ENCODE measurements around the gene ADORA2A.

Gene ADORA2A

DNA sequence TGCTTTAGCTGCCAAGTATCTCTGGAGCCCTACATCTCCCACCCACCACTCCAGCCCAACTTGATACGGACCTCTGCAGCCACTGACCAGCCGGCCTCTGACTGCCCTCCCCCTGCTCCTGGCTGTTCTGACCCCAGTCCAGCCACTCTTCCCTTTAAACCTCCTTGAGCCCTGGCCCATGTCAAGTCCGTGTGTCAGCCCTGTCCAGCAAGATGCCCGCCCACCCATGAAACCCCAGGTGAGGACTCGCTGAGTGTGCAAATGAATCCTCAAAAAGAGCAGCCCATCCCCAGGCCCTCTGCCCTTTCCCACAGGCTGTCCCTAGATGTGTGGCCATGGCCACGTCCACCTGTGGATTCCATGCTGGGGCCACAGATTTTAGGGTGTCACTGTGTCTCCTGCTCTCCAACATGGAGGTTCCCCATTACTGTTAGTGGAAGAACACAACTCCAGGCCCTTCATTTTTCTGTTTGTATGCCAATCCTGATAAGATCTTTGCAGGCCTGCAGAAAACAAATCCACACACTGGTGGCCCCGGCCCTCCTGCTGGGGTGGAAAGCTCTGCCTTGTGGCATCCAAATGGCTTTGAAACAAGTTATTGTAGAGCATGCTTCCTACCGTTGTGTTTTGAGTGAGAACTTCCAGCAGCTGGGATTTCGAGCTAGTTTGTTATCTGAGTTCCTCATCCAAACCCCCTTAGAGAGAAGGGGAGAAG, 22.7 kb upstream of the ADORA2A start:
- DNase-seq = no peak

DNA sequence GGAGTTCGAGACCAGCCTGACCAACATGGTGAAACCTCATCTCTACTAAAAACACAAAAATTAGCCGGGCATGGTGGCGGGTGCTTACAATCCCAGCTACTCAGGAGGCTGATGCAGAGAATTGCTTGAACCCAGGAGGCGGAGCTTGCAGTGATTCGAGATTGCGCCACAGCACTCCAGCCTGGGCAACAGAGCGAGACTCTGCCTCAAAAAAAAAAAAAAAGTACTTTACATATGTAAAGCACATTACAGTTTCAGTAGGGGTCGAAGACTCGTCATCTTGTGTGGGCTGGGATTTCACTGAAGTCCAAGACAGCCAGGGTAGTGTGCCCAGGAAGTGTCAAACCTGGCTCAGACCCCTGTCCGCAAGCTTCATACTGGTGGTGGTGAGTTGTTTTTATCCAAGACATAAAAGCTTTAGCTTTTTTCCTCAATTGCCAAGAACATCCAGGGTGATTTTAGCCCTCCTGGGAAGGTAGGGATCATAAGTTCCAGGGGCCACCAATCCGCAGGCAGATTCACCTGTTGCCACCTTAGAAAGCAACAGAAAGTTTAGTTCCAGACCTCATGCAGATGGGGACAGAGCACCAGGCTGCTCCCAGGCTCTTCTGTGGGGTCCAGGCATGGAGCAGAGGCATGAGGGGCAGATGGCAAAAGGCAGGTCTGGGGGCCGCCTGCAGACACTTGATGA, 21.6 kb upstream of the ADORA2A start:
- no peak for DNase-seq

DNA sequence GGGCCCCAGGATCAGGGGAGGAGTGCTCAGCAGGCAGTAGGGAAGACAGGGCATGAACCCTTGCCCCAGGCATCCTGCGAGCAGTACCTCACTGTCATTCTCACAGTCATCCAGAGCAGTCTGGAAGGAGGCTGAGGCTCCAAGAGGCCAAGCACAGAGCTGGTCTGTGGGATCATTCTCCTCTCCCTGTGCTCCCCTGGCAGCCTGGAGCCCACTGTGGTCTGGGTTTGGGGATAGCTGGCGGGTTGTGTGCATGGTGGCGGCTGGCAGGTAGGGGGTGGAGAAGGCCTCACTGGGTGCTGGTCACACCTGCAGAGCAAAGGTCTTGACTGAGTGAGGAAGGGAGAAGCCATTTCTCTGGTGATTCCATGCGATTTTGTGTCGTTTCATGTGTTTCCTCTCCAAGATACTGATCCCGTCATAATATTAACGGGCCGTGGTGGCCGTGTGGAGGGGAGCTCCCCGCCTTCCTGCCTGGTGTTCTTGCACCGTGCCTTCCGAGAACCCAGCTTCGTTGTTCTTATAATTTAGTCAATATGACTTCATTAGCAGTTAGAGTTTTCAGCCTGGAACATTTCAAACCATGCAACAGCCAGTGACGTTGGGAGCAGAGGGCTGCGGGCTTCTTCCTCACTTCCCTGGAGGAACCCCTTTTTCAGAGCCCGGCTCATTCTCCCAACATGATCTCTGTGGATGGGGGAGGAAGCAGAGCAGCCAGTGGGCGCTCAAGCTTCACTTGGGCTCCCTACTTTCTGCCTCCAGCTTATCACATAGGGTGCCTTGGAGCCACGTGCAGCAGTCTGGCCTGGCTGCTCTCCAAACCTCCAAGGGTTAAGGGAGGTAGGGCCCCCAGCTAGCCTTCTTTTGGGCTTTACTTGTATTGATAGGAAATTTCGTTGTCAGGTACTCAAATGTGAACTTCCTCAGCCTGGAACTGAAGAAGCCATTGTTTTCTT, 20.8 kb upstream of the ADORA2A start:
- no peak for DNase-seq

DNA sequence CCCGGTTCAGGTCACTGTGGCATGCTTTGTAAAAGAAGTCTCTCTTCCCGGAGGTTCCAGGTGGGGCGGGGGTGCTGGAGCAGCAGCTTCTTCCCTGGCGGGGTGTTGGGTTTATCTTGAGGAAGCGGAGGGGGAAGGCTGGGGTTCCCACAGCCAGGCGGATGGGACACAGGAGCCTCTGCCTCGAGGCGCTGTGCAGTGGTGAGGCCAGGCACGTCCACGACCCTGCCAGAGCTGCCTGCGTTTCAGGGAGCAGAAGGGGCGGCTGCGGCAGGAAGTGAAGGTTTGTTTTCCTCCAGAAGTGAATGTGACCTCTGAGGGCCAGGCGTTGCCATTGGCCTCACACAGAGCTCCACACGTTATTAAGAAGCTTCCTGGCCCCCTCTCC, 20.1 kb upstream of the ADORA2A start:
- no peak for DNase-seq

DNA sequence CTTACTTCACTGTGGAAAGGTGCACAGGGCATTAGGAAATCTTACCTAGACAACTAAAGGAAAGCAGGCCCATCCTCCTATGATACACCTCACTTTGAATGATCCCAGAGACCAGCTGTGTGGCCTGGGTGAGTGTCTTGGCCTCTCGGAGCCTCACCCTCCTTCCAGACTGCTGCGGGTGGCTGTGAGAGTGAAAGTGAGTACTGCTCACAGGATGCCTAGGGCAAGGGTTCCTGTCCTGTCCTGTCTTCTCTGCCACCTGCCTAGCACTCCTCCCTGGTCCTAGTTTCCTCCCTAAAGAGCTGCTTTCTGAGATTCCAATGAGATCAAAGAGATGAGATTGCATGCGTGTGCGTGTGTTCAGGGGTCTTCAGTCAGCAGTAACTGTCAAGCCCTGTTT, 19.5 kb upstream of the ADORA2A start:
- DNase-seq = no peak

DNA sequence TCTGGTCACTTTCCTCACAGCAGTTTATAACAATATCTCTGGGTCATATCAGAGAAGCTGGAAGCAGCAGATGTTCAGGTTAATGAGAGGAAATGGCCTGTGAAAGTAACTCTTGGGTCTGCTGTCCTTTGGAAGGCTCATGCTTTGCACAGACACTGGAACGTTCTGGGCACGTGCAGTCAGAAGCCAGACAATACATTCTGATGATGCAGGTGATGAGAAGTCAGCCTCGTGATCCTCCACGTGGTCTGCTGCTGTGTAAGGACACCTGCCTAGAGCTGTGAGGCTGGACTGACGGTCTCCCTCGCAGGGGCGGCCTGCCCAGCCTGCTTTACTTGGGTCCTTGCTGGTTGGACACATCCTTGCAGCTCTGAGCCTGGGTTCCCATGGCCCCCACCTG, 18.8 kb upstream of the ADORA2A start:
- DNase-seq = no peak

DNA sequence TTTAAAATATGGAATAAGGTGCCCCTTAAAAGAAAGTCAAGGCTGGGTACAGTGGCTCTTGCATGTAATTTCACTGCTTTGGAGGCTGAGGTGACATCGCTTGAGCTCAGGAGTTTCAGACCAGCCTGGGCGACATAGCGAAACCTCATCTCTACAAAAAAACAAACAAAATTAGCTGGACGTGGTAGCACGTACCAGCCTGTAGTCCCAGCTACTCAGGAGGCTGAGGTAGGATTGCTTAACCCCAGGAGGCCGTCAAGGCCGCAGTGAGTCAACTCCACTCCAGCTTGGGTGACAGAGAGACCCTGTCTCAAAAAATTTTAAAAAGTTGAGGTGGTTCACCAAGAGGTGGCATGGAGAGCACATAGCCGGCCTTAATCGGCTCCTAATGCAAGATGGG, 17.7 kb upstream of the ADORA2A start:
- DNase-seq = no peak

DNA sequence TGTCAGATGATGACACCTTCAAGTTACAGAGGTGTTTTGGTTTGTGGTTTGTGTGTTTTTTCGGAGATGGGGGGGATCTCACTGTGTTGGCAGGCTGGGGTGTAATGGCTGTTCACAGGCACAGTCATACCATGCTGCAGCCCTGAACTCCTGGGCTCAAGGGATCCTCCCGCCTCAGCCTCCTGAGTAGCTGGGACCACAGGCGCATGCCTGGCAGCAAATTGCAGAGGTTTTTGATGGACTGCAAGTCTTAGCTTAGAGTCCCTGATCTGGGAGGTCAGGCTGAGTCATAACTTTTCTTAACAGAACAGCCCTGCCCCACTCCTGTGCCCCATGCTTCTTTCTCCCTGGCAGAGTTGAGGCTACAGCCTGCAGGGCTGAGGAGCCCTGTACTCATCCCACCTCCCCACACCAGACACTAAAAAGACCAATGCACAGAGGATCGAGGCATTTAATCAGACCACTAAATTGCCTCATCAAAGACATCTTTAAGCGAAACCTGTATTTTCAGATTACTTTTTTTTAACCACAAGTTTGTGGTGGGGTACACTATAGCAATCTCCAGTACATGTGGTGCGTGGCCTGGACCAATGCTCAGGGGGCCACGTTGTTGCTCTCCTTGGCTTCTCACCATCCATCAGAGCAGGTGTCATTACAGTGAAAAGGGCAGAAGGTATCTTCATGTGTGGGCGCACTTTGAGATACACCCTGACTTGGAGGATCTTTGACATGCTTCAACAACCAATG, 17.1 kb upstream of the ADORA2A start:
- DNase-seq = no peak

DNA sequence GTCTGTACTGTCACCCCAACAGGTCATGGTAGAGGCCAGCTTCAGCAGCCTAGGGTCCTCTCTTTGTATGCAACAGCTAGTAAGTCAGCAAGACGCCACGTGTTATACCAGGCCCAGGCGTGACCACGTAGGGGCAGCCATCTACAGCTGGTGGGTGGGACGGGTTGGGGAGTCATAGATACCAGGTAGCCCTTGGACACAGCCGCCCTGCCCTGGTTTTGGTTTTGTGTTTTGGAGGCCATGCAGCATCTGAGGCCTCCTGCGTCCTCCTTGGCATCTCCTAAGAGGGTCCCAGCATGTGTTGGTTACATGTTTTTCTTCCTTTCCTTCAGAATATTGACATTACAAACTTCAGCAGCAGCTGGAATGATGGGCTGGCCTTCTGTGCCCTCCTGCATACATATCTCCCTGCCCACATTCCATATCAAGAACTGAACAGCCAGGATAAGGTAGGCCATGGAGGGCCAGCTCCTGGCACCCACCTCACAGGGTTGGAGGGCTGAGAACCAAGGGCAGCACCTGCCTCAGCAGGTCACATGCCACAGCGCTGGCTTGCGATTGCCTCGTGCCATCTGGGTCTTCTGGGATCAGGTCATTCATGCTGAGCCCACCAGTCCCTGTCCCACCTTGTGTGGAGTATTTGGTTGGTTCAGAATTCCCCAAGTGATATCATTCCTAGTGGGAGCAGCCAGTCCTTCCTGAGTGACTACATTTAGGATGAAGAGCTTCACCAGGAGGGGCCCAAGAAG, 16.0 kb upstream of the ADORA2A start:
- no peak for DNase-seq

DNA sequence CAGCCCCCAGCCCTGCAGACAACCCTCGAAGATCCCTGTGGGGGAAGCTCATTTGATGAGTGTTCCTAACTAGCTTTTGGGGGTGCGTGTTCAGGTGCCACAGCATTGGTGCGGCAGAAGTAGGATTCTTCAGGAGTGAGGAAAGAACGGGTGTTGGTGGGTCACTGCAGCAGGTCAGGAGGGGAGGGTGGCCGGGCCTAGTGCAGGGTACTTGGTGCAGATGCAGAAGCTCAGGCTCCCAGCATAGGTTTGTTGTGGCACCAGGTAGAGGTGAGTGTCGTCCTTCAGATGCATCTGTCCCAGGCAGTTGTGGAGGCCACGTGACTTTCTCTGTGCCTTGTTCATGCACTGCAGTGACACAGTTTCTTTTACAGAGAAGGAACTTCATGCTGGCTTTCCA, 15.1 kb upstream of the ADORA2A start:
- DNase-seq = no peak

DNA sequence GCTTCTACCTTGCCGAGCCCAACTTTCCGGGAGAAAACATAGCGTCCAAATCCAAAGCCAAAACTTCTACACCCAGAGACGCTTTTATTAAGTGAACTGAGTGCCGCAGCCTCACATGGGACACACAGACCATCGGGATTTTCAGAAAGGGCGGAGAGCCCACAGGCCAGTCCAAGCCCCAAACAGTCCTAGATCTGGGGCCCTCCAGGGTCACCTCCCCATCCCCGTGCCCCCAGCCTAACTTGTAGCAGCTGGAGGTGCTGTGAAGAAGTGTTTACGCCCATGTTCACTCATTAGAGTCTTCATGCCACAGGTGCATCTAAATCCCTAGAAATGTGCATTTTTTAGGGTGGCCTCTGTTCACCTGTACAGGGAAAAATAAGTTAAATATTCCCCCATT, 14.1 kb upstream of the ADORA2A start:
- no peak for DNase-seq

DNA sequence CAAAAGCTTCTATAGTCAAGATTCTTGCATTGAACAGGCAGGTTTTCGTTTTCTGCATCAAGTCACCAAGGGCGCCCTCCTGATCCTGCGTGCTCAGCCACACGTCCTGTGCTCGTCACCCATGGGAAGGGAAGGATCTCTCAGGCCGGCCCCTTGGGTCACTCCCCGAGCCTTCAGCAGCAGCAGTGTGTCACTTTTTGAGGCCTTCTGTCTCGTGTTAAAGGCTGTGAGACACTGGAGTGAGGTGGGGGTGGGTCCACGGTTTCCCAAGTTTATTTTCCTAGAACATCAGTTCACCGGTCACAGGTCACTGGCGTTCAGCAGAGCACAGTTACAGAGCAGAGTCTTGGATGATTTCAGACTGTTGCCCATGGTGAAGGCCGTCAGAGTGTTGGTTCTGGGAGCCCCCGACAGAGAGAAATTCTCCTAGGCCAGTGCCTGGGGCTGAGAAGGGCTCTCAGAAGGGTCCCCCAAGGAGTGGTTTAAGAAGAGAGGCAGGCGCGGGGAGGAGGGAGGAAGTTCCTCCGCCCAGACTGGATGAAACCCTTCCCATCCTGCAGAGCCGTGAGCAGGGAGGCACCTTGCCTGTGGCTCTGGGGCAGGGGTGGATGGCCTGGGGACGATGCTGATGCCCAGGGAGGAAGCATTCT, 13.5 kb upstream of the ADORA2A start:
- no peak for DNase-seq

DNA sequence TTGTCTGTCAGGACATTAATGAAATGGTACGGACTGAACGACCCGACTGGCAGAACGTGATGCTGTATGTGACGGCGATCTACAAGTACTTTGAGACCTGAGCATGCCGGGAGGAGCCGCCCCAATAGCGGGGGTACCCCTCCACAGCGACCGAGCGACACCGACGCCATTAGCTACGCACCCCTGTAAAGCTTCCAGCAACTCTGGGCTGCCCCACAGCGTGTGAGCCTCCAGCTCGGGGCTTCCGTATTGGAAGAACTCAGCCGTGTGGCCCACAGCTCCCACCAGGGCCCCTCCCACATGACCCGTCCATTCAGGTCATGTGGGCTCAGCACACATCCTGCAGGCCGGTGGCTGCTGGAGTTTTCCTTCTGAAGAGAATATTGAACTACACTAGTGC, 12.9 kb upstream of the ADORA2A start:
- DNase-seq = no peak

DNA sequence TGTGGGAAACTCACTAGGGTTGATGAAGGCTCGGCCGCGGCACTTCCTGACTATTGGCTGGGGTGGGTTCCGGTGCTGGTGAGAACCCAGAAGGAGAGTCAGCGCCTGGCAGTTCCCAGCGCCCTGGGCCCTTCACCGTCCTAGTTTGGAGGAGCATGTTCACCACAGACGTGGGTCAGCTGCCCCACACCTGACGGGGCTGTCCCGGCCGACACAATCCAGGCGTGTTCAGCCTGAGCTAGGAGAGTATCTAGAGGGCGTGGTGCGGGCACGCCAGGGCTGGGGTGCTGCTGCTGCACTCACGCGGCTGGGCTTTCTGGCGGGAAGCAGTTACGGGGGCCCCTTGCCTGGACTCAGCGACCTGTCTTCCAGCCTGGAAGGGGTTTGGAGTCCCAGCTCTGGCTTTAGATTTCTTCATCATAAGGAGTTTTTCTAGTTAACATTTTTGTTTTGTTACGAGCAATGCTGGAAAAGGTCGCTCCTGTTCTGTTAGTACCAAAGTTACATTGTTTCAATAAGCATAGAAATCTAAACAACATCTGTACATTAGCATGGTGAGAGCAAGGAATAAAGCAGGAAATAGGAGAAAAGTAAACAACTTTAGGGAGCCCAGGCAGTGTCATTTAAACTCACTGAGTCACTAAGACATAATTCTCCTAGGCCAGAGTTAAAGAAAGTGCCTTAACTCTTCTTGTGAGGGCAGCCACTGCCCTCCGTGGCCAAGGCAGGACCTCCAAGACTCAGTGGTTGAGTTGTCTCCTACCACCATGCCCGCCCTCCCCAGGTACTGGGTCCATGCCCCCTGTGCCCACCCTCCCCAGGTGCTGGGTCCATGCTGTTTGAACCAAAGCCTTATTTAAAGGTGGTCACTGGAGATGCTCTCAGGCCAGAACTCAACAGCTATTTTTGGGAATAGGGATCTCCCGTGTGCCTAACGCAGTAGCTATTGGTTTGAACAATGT, 12.1 kb upstream of the ADORA2A start:
- no peak for DNase-seq

DNA sequence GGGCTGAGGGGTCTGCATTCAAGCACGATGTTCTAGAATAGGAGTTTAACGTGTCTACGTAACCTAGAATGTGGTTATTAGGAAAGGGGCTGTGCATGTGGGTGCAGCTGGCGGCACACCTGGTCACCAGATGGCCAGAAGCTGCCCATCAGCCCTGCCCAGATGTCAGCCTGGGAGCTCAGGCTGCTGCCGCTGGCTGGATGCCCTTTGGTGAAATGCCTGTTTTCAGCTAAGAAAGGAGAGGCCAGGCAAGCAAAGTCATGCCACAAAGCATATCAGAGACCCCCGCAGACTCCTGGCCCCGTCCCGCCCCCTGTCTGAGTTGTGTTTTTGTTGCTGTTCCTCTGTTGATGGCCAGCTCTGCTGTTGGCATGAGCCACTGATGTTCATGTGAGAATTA, 11.3 kb upstream of the ADORA2A start:
- DNase-seq = no peak

DNA sequence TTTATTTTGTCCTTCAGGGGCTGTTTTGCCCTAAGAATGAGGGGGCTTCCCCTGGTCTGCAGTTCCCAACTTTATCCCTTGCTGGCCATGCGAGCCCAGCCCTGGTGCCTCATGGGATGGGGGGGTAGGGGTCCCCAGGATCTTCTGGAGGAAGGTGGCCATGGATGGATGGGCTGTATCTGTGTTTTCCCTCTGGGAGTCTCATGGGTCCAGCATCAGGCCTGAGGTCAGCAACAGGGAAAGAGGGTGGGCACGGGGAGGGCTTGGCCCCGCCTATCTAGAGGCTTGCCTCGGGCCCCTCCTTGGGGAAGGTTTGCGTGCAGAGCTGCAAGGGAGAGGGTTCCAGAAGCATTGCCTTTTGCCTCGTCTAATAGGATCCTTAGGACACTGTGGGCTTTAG, 10.8 kb upstream of the ADORA2A start:
- no peak for DNase-seq

DNA sequence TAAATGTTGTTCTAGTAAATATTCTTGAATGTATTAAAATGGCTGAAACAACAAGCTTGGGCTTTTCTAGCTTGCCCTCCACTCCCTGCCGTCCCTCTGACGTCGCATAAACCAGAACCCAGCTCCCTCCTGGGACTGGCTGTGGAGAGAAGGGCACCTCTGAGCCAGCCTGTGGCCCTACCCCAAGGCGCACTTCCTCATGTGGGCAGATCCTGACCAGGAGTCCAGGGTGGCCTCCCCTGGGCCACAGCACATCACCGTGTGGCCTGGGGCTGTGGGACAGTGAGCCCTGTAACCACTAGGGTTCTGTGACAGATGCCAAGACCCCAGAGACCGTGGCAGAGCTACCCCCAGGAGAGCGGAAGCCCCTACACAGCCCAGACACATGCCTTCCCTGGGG, 10.2 kb upstream of the ADORA2A start:
- DNase-seq = no peak

DNA sequence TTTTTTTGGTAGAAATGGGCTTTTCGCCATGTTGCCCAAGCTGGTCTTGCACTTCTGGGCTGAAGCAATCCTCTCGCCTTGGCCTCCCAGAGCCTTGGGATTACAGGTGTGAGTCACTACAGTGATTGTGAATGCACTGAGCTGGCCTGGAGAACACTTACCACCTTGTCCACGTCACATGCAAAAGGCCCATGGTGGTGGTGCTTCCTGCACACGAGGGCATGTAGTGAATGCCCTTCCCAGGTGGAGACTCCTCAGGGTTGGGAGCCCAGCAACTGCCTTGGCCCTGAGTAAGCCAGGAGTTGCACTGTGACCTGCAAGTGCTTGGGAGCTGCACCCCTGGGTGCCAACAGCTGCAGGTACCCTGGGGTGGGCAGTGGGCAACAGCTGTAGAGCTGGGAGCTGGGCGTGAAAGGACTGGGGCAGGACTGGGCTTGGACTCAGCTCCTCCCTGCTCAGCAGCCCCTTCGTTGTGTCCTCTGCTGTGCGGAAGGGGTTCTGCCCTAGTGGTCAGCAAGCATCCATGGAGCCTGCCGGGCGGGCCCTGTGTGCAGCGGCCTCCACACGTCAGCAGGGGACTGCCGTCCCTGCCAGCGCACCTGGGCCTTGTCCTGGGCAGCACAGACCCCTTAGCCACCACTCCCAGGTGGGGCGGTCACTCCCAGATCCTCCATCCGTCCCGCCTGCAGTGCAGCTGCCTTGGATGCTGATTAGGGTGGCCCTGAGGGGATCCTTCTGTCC, 9.3 kb upstream of the ADORA2A start:
- no peak for DNase-seq

DNA sequence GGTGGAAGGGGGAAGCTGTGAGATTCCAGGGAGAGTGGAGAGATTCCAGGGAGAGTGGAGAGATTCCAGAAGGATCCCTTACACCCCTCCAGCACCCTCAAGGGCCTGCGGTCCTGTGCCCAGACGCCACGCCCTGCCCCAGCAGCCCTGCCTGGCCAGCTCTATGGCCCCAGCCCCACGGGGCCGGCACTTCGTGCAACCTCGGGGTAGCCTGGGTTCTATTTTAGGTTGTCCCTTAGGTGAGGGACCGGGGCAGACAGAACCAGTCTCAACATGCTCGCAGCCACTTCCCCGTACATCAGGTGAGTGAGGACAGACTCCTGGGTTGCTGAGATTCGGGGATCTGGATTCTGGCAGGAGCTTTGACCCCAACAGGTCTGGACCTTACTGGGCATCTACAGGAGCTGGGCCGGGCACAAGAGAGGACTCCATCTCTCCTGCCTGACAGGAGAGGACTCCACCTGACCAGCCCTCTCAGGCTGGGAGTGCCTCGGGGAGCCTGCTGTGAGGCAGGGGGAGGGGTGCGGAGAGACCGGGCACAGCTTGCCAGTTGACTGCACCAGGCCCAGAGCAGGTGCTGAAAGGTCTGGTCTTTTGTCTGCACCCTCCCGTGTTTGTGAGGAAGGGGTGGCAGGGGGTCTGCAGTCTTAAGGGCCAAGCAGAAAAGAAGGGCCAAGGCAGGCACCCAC, 8.5 kb upstream of the ADORA2A start:
- DNase-seq = no peak
